ENCODE data around the gene HHLA2. TPM values are rescaled to one million over a fixed set of nuclear protein-coding genes. Genes with fewer than 3 reads are reported as not detected.

HHLA2 gene
- polyA plus RNA-seq, 4 donors = 17.8 to 26.9 (median 19.6) TPM

DNA sequence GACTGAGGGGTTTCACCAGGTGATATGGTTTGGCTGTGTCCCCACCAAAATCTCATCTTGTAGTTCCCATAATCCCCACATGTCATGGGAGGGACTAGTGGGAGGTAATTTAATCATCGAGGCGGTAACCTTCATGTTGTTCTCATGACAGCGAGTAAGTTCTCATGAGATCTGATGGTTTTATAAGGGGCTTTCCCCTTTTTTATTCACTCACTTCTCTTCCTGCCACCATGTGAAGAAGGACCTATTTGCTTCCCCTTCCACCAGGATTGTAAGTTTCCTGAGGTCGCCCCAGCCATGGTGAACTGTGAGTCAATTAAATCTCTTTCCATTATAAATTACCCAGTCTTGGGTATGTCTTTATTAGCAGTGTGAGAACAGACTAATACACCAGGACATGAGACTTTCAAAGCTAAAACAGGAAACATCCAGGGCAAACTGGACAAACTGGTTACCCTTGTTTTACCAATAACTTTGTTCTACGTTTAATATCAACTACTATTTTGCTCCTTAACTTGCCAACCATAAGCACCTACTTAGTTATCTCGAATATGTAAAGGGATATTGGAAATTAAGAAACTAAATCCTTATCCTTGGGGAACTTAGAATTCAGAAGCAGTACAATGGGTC, 115.9 kb downstream of the HHLA2 start:
- no peak for DNase-seq (ENCODE audit: low read depth in 4 of 4, low spot score in 3 of 4)

DNA sequence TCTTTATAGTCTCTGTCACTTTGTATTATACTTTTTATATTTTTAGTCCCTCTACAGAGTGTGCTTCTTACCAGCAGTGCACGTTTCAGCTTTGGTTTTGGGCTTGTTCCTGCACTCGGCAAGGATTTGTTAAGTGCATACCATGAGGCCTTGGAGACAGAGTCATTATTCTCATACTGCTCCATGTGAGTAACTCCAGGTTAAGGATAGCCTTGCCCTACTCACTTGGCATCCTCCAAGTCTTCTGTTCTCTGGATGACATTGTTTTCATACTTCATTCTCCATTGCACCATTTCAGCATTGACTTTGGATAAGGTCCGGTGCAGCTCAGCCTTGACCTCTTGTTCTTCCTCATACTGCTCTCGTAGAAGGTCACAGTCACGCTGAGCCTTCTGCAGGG, 117.7 kb downstream of the HHLA2 start:
- DNase-seq (ENCODE audit: low read depth in 4 of 4, low spot score in 3 of 4) = no peak

GRCh38 chr3:108415661-108416060, 119.3 kb downstream of the HHLA2 start:
- DNase-seq (ENCODE audit: low read depth in 4 of 4, low spot score in 3 of 4) = no peak

DNA sequence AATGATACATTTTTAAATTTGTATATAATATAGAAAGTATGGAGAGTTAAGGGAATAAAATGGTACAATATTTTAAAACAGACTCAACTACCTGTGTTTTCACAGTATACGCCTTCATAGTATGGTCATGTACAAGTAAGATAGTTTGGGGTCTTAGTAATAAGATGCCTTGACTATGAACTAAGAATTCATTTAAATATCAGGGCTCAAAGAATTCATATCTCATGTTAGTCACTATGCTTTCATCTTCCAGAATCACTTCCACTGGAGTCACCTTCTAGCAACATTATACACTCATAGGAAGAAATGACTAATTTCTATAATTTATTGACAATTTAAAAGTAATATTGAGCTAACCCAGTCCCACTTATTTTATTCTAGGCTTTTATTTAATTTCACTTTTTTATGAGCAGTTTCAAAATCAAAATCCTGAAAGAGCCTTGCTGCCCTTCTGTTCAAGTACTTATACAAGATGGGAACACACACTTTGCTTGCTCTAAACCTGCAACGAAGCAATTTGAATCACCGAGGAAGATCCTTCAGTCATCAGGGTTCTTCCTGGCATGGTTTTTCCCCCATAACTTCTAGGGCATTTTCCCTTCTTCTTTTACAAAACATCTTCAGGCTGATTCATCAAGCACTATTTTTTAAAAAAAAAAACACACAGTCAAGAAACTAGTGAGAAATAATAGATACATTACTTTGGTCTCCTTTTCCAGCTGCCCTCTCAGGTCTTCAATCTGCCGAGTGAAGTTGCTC, 119.9 kb downstream of the HHLA2 start:
- DNase-seq (ENCODE audit: low read depth in 4 of 4, low spot score in 3 of 4) = no peak

GRCh38 chr3:108420926-108421325, 124.6 kb downstream of the HHLA2 start:
- no peak for DNase-seq (ENCODE audit: low read depth in 4 of 4, low spot score in 3 of 4)

Other genes starting within 250 kb of the HHLA2 start
- gene CD47, start 205.5 kb upstream of the HHLA2 start, polyA plus RNA-seq (ENCODE audit: insufficient read length in 4 of 4) = 10 to 100 TPM; 51.3 to 92.9 (median 64.9) TPM
- 100 to 1,000 TPM in 2 of 4 donors, 10 to 100 TPM in 2; 95.9 to 104 (median 99.8) TPM for gene IFT57, start 74.1 kb upstream of the HHLA2 start, polyA plus RNA-seq (ENCODE audit: insufficient read length in 4 of 4)
- gene MYH15, start 214.0 kb downstream of the HHLA2 start, polyA plus RNA-seq (ENCODE audit: insufficient read length in 4 of 4) = under 1 TPM; 0.25 to 0.42 (median 0.27) TPM

Data from right renal pelvis (tissue), 4 donors.